ENCODE results near the gene SAT2.

DNA sequence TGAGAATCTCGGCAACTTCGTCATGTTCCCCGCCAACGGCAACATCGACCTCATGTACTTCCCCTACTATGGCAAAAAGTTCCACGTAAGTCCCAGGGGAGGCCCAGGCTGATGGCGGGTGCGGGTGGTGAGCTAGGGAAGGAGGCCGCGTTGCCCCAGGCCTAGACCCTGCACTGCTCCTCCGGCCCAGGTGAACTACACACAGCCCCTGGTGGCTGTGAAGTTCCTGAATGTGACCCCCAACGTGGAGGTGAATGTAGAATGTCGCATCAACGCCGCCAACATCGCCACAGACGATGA lies 27.9 kb upstream of the SAT2 start:
- TF ChIP-seq EZH2 (IDR thresholded peaks at IDR 0.05) (no peak), POLR2AphosphoS5 (IDR thresholded peaks at IDR 0.05; ENCODE audit: borderline replicate concordance, low read depth, low read length) (no peak)
